ENCODE results near the gene BNIP5.

GRCh38 chr6:36327919-36328236 lies 8.8 kb downstream of the BNIP5 start:
- no peak for TF ChIP-seq POLR2A (IDR thresholded peaks at IDR 0.05)
- TF ChIP-seq CTCF (IDR thresholded peaks at IDR 0.05): no peak
